HG03159 (cell line): ENCODE data around the gene ZMYND10.

Experiments
- ATAC-seq: cut with Tn5 transposase; IDR thresholded peaks from one replicate; pipeline ENCODE4 v1.9.1; 2021; ENCODE audit warnings: mild to moderate bottlenecking, moderate library complexity; ENCODE audit not compliant: unreplicated experiment

ZMYND10 gene

GRCh38 chr3:50350213-50350526 lies 4.6 kb upstream of the ZMYND10 start:
- ATAC-seq = no peak

GRCh38 chr3:50347187-50347813 lies 1.8 kb upstream of the ZMYND10 start:
- ATAC-seq = no peak

GRCh38 chr3:50345008-50345407 lies 524 bp downstream of the ZMYND10 start:
- ATAC-seq = no peak

- ATAC-seq = no peak
These were observed 2.5 kb downstream of the ZMYND10 start for GRCh38 chr3:50342813-50343633.

GRCh38 chr3:50341996-50342650 lies 3.4 kb downstream of the ZMYND10 start:
- ATAC-seq = no peak

- ATAC-seq = no peak
These were observed 4.0 kb downstream of the ZMYND10 start for GRCh38 chr3:50341537-50341936.

GRCh38 chr3:50340448-50341329 lies 4.8 kb downstream of the ZMYND10 start, which contains the start of gene RASSF1:
Gene RASSF1 (minus strand): TSS chr3:50340836. CDS start chr3:50340805, 31 bp downstream.
- ATAC-seq = no peak

- ATAC-seq = no peak
These were observed 5.4 kb downstream of the ZMYND10 start for GRCh38 chr3:50340147-50340447.

- ATAC-seq = no peak
These were observed 5.9 kb downstream of the ZMYND10 start for GRCh38 chr3:50339485-50340146.

- no peak for ATAC-seq
These were observed 6.6 kb downstream of the ZMYND10 start for GRCh38 chr3:50338965-50339364.

GRCh38 chr3:50337175-50337861 lies 8.2 kb downstream of the ZMYND10 start:
- ATAC-seq = peak; percentile 77

GRCh38 chr3:50336452-50337174 lies 8.9 kb downstream of the ZMYND10 start:
- ATAC-seq = peak; percentile 23

- ATAC-seq = no peak
These were observed 11.0 kb downstream of the ZMYND10 start for GRCh38 chr3:50334339-50335075.

- no peak for ATAC-seq
These were observed 11.7 kb downstream of the ZMYND10 start for GRCh38 chr3:50333744-50334328.

GRCh38 chr3:50331364-50331907 lies 14.1 kb downstream of the ZMYND10 start:
- ATAC-seq = no peak

- ATAC-seq = no peak
These were observed 15.2 kb downstream of the ZMYND10 start for GRCh38 chr3:50330330-50330729.

- ATAC-seq = peak; percentile 77
These were observed 17.4 kb downstream of the ZMYND10 start, which contains the start of gene TUSC2 for GRCh38 chr3:50327943-50328691. Gene TUSC2 (minus strand): TSS chr3:50328223. CDS start chr3:50328099, 124 bp downstream.
